Measurements from ENCODE around the gene HOXC4. TPM values are rescaled to one million over a fixed set of nuclear protein-coding genes. Genes with fewer than 3 reads are reported as not detected.

Gene HOXC4
- total and polyA plus RNA-seq, 2 donors (not counting 3 experiments of a cell fraction or from before 2014, with no cell fraction given): 0.06 to 0.58 TPM

DNA sequence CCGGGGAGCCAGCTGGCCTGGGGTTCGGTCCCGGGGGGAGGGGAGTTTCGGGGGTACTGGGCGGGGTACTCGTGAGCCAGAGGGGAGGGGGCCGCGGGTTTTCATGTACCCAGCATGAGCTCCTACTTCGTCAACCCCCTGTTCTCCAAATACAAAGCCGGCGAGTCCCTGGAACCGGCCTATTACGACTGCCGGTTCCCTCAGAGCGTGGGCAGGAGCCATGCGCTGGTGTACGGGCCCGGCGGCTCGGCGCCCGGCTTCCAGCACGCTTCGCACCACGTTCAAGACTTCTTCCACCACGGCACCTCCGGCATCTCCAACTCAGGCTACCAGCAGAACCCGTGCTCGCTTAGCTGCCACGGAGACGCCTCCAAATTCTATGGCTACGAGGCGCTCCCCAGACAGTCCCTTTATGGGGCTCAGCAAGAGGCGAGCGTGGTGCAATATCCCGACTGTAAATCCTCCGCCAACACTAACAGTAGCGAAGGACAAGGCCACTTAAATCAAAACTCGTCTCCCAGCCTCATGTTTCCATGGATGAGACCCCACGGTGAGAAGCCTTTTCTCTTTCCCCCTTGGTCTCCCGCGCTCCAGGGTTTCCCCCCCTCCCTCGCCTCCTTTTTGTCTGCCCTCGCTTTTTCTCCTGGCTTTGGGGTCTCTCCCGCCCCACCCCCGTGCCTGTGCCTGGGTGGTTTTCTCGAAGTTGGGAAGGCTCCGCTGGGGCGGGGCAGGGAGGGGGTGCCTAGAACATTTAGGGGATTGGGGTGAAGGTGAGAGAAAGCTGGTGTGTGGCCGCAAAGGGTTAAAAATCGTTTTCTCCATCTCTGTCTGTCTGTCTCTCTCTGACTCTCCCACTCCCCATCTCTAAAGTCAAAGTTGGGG, 44.2 kb upstream of the HOXC4 start:
- intact Hi-C loops (cut with micrococcal nuclease): loop anchor here (10.0 kb wide), 1 partner anchor 355 kb away; the partner anchor contains the start of gene GPR84
- BruUV-seq (replicated peaks): no TSS peak
- Histone ChIP-seq H3K4me2 (ENCODE audit: insufficient read depth, low read length) (no peak overlapping the region), H3K27ac (ENCODE audit: insufficient read depth, low read depth, low read length) (no peak overlapping the region), H3K79me2 (ENCODE audit: control insufficient read depth, insufficient read depth, low read length) (no peaks in the 10 kb centered on the region), H3K9ac (replicated peaks; ENCODE audit: extremely low read depth, insufficient read depth, low read length) (no peak overlapping the region), H3K9me1 (replicated peaks; ENCODE audit: control insufficient read depth, extremely low read depth, insufficient read depth, low read length) (no peaks in the 10 kb centered on the region), H2AFZ (ENCODE audit: low read depth, low read length) (no peak overlapping the region), H3K27me3 (ENCODE audit: control insufficient read depth in 2 of 2, insufficient read depth in 2 of 2, low read length in 2 of 2) (peaks cover 82 to 90% of the 10 kb centered on the region in 2 experiments), H3K9me3 (replicated peaks; ENCODE audit: control insufficient read depth, insufficient read depth, low read length) (no peaks in the 10 kb centered on the region), H3K4me3 (replicated peaks in 1 of 3; ENCODE audit: insufficient read depth in 1 of 3, low read depth in 1 of 3, low read length in 3 of 3) (no peak overlapping the region), H4K20me1 (replicated peaks; ENCODE audit: control insufficient read depth, extremely low read depth, insufficient read depth, low read length) (no peaks in the 10 kb centered on the region), H3K36me3 (ENCODE audit: control insufficient read depth in 2 of 2, extremely low read depth in 1 of 2, insufficient read depth in 2 of 2, low read length in 2 of 2) (no peaks in the 10 kb centered on the region), H3K4me1 (ENCODE audit: control insufficient read depth, extremely low read depth, insufficient read depth, low read length) (no peaks in the 10 kb centered on the region)
- CTCF ChIA-PET: interaction anchor here (0.7 to 17.0 kb wide), 8 partner anchors 9 to 207 kb away, joined by 3 to 616 read pairs (median 4); partner anchors contain the start of genes HOXC10, HOXC9 and SMUG1
- POLR2A ChIA-PET: interaction anchor here (0.7 kb wide), 1 partner anchor 191 kb away, joined by 3 read pairs; no protein-coding TSS in a partner anchor
- dilution Hi-C loops (cut with MboI; ENCODE audit: extremely low pct_ligation_motif_present, low sequenced_read_pairs): no loop called here
- FAIRE-seq: no peak
- DNase-seq (ENCODE audit: low read depth, low spot score): no peak
- TF ChIP-seq EZH2 (IDR thresholded peaks at IDR 0.05; ENCODE audit: borderline replicate concordance, low read depth, low read length, severe bottlenecking) (peak; percentile 99), MYC (IDR thresholded peaks at IDR 0.05; ENCODE audit: low read depth, low read length) (no peak), POLR2AphosphoS5 (IDR thresholded peaks at IDR 0.05; ENCODE audit: insufficient read depth, low read depth, low read length) (no peak), POLR2A (IDR thresholded peaks at IDR 0.05; ENCODE audit: low read depth, low read length) (no peak), FOS (IDR thresholded peaks at IDR 0.05; ENCODE audit: borderline replicate concordance, insufficient read depth, low read length) (no peak)
- TF ChIP-seq, protein P1, sequence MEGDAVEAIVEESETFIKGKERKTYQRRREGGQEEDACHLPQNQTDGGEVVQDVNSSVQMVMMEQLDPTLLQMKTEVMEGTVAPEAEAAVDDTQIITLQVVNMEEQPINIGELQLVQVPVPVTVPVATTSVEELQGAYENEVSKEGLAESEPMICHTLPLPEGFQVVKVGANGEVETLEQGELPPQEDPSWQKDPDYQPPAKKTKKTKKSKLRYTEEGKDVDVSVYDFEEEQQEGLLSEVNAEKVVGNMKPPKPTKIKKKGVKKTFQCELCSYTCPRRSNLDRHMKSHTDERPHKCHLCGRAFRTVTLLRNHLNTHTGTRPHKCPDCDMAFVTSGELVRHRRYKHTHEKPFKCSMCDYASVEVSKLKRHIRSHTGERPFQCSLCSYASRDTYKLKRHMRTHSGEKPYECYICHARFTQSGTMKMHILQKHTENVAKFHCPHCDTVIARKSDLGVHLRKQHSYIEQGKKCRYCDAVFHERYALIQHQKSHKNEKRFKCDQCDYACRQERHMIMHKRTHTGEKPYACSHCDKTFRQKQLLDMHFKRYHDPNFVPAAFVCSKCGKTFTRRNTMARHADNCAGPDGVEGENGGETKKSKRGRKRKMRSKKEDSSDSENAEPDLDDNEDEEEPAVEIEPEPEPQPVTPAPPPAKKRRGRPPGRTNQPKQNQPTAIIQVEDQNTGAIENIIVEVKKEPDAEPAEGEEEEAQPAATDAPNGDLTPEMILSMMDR (IDR thresholded peaks at IDR 0.05; ENCODE audit: extremely low read depth in 1 of 2, insufficient read depth in 1 of 2, low read depth in 1 of 2, low read length in 2 of 2): no peak
- TF ChIP-seq, protein P2, sequence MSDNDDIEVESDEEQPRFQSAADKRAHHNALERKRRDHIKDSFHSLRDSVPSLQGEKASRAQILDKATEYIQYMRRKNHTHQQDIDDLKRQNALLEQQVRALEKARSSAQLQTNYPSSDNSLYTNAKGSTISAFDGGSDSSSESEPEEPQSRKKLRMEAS (IDR thresholded peaks at IDR 0.05; ENCODE audit: insufficient read depth, insufficient read length): no peak
